ENCODE measurements around the gene GOLM1.
A peak's percentile ranks its signal among the peaks of the same experiment; 100 is the strongest.

Gene GOLM1

GRCh38 chr9:86039991-86040860 lies 59.1 kb downstream of the GOLM1 start:
- no peak for TF ChIP-seq CTCF (conservative IDR thresholded peaks at IDR 0.05; ENCODE audit: low read depth, low read length)
- no peak for DNase-seq (ENCODE audit: low read depth)

GRCh38 chr9:86036555-86036954 lies 62.8 kb downstream of the GOLM1 start:
- DNase-seq (ENCODE audit: low read depth), result no peak
- no peak overlapping the region for H3K4me3 ChIP-seq (ENCODE audit: low read length)
- no peak for TF ChIP-seq CTCF (conservative IDR thresholded peaks at IDR 0.05; ENCODE audit: low read depth, low read length)

More at GRCh38 chr9:86039991-86040860, 59.1 kb downstream of the GOLM1 start:
- H3K4me3 ChIP-seq (ENCODE audit: low read length), result no peak overlapping the region

GRCh38 chr9:86035827-86036440 lies 63.4 kb downstream of the GOLM1 start:
- no peak for DNase-seq (ENCODE audit: low read depth)
- no peak for TF ChIP-seq CTCF (conservative IDR thresholded peaks at IDR 0.05; ENCODE audit: low read depth, low read length)
- no peak overlapping the region for H3K4me3 ChIP-seq (ENCODE audit: low read length)

GRCh38 chr9:86034863-86035734 lies 64.3 kb downstream of the GOLM1 start:
- no peak overlapping the region for H3K4me3 ChIP-seq (ENCODE audit: low read length)
- DNase-seq (ENCODE audit: low read depth), result peak; percentile 21
- peak; percentile 81 for TF ChIP-seq CTCF (conservative IDR thresholded peaks at IDR 0.05; ENCODE audit: low read depth, low read length)

GRCh38 chr9:86027767-86028166 lies 71.6 kb downstream of the GOLM1 start:
- no peak for TF ChIP-seq CTCF (conservative IDR thresholded peaks at IDR 0.05; ENCODE audit: low read depth, low read length)
- DNase-seq (ENCODE audit: low read depth), result no peak
- no peak overlapping the region for H3K4me3 ChIP-seq (ENCODE audit: low read length)

GRCh38 chr9:86022687-86023266 lies 76.6 kb downstream of the GOLM1 start:
- no peak for TF ChIP-seq CTCF (conservative IDR thresholded peaks at IDR 0.05; ENCODE audit: low read depth, low read length)
- DNase-seq (ENCODE audit: low read depth), result no peak
- H3K4me3 ChIP-seq (ENCODE audit: low read length), result no peak overlapping the region

All from retinal pigment epithelial cell (primary cell).